AG04449 (cell line): ENCODE results near the gene NAGS.

Source experiments
- CTCF ChIA-PET: fragments of 350-600 bp; formaldehyde crosslinking; extraction: SDS; loops from one replicate; lab custom pipeline; 2021; ENCODE audit warnings: antibody characterized with exemption; lab: Yijun Ruan, JAX
- POLR2A ChIA-PET: fragments of 400-600, 350-600 bp; formaldehyde crosslinking; extraction: SDS; loops from one replicate; lab custom pipeline; 2020; ENCODE audit warnings: antibody characterized with exemption, inconsistent platforms; lab: Yijun Ruan, JAX
- DNase-seq: peaks from one replicate; pipeline ENCODE4 v3.0.0-alpha.2; 2010; ENCODE audit warnings: low read depth, low spot score
- H3K4me3 ChIP-seq: 2 replicates; pipeline ENCODE4 v1.5.1; 2011; ENCODE audit warnings: low read depth, mild to moderate bottlenecking, control low read depth, low read length
- CTCF ChIP-seq: IDR thresholded peaks from one replicate; pipeline ENCODE4 v1.5.1; 2011; ENCODE audit warnings: mild to moderate bottlenecking, moderate library complexity, low read length, control low read depth, inconsistent platforms; ENCODE audit not compliant: insufficient read depth; ENCODE audit errors: missing control alignments

Gene NAGS

GRCh38 chr17:44008205-44008909, 3.9 kb downstream of the NAGS start:
- peak overlapping the region; percentile 84 for H3K4me3 ChIP-seq
- ChIA-PET CTCF (interaction anchor here (0.7 to 3.4 kb wide), 12 partner anchors 9 to 160 kb away, joined by 3 to 17 read pairs (median 5); partner anchors contain the start of gene MPP2), POLR2A (interaction anchor here (1.0 kb wide), 1 partner anchor 10 kb away, joined by 3 read pairs; no protein-coding TSS in a partner anchor)
- no peak for TF ChIP-seq CTCF
- DNase-seq = no peak

- no peak for DNase-seq
- POLR2A ChIA-PET = no interaction called here
- CTCF ChIA-PET = interaction anchor here (0.7 to 3.0 kb wide), 7 partner anchors 9 to 158 kb away, joined by 3 to 11 read pairs (median 6); no protein-coding TSS in a partner anchor
Measured at GRCh38 chr17:44010966-44011647, 6.7 kb downstream of the NAGS start.

GRCh38 chr17:44011876-44012275, 7.5 kb downstream of the NAGS start:
- POLR2A ChIA-PET = no interaction called here
- H3K4me3 ChIP-seq = no peak overlapping the region
- DNase-seq = no peak
- TF ChIP-seq CTCF = no peak
- CTCF ChIA-PET = interaction anchor here (0.8 to 2.5 kb wide), 5 partner anchors 10 to 157 kb away, joined by 3 to 8 read pairs (median 6); no protein-coding TSS in a partner anchor

More at GRCh38 chr17:44010966-44011647, 6.7 kb downstream of the NAGS start:
- TF ChIP-seq CTCF = no peak
- H3K4me3 ChIP-seq = no peak overlapping the region

GRCh38 chr17:44012391-44012790, 8.0 kb downstream of the NAGS start:
- ChIA-PET POLR2A (no interaction called here), CTCF (interaction anchor here (0.8 to 2.5 kb wide), 5 partner anchors 10 to 156 kb away, joined by 3 to 8 read pairs (median 6); no protein-coding TSS in a partner anchor)
- no peak for TF ChIP-seq CTCF
- DNase-seq = no peak
- no peak overlapping the region for H3K4me3 ChIP-seq

- CTCF ChIA-PET = interaction anchor here (0.8 to 2.5 kb wide), 4 partner anchors 10 to 156 kb away, joined by 3 to 8 read pairs (median 7); no protein-coding TSS in a partner anchor
- TF ChIP-seq CTCF = no peak
Measured at GRCh38 chr17:44012874-44013273, 8.5 kb downstream of the NAGS start.

GRCh38 chr17:44014133-44014436, 9.7 kb downstream of the NAGS start:
- no peak for DNase-seq
- ChIA-PET CTCF (interaction anchor here (0.9 to 2.2 kb wide), 5 partner anchors 9 to 154 kb away, joined by 3 to 6 read pairs (median 4); no protein-coding TSS in a partner anchor), POLR2A (interaction anchor here (1.4 kb wide), 2 partner anchors 10 to 16 kb away, joined by 5 to 8 read pairs; no protein-coding TSS in a partner anchor)
- H3K4me3 ChIP-seq = peak overlapping the region; percentile 90
- TF ChIP-seq CTCF = no peak

More at GRCh38 chr17:44012874-44013273, 8.5 kb downstream of the NAGS start:
- DNase-seq = no peak
- POLR2A ChIA-PET = no interaction called here
- no peak overlapping the region for H3K4me3 ChIP-seq
